DND-41 (cell line): Measurements from ENCODE around the gene DSTN.

ENCODE experiments used
- EZH2 ChIP-seq: IDR thresholded peaks from 3 replicates; pipeline ENCODE4 v1.6.1; 2012; ENCODE audit warnings: borderline replicate concordance, low read depth, mild to moderate bottlenecking, moderate library complexity, low read length, inconsistent platforms; ENCODE audit not compliant: severe bottlenecking
- TF ChIP-seq, protein P1 (sequence below): IDR thresholded peaks from 2 replicates; pipeline ENCODE4 v1.5.1; 2012; ENCODE audit warnings: borderline replicate concordance, low read length, moderate library complexity, mild to moderate bottlenecking; ENCODE audit not compliant: poor library complexity, severe bottlenecking; ENCODE audit errors: extremely low read depth

DNA sequence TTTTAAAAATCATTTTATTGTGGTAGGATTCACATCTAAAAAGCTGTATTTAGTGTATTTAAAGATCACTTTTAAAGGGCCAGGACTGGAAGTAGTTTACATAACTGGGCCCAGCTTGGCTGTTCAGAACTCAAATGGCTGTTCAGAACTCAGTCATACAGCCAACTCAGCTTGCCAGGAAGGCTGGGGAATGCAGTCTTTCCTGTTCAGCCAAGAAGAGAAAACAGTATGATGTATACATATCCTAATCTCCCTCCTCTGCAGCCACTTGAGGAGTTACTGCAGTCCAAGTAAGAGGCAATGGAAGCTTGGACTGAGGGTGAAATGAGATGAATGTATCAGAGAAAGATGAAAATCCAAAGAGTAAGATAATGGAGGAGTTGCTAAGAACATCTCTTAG is 24.6 kb downstream of the DSTN start:
- TF ChIP-seq, protein P1, sequence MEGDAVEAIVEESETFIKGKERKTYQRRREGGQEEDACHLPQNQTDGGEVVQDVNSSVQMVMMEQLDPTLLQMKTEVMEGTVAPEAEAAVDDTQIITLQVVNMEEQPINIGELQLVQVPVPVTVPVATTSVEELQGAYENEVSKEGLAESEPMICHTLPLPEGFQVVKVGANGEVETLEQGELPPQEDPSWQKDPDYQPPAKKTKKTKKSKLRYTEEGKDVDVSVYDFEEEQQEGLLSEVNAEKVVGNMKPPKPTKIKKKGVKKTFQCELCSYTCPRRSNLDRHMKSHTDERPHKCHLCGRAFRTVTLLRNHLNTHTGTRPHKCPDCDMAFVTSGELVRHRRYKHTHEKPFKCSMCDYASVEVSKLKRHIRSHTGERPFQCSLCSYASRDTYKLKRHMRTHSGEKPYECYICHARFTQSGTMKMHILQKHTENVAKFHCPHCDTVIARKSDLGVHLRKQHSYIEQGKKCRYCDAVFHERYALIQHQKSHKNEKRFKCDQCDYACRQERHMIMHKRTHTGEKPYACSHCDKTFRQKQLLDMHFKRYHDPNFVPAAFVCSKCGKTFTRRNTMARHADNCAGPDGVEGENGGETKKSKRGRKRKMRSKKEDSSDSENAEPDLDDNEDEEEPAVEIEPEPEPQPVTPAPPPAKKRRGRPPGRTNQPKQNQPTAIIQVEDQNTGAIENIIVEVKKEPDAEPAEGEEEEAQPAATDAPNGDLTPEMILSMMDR = no peak
- no peak for TF ChIP-seq EZH2
